T-helper 22 cell (primary cell): ENCODE measurements around the gene TRIM28.
A peak's percentile ranks its signal among the peaks of the same experiment; 100 is the strongest.
"Not testable (repeated sequence)": the region's sequence is repeated elsewhere in the genome, so short reads cannot be mapped to it uniquely, and the experiment has no call there.

ENCODE experiments used
- DNase-seq: peaks from one replicate; pipeline ENCODE4 v3.0.0-alpha.2; 2020; ENCODE audit warnings: low read depth

TRIM28 gene

DNA sequence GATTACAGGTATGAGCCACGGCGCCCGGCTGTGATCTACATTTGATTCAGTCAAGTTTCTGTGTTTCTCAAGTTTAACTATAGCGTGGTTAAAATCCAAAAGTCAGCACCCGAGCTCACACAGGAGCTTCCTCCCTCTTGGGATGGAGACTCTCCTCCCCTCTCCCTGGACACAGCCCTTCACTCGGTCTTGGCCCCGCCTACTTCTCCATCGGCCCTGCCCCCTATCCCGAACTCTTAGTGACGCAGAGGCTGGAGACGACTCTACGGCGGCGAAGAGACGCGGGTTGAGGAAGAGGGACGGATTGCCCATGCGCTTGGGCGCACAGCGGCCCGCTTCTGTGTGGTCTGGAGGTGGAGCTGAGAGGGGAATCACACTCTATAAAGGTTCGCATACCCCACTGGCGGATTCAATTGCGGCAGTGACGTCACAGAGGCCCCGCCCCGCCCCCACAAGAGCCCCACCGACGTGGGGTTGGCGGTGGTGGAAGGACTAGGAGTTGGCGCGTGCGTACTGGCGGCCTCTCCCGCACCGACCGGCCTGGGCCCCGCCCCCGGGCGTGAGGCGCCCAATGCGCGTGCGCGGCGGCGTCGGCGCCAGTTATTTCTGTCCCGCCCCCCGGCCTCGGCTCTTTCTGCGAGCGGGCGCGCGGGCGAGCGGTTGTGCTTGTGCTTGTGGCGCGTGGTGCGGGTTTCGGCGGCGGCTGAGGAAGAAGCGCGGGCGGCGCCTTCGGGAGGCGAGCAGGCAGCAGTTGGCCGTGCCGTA is at the start of gene TRIM28:
Gene TRIM28, plus strand, starts transcription at position 239 of the 765 bp plus-strand sequence. CDS start 694 bp downstream, outside the sequence.
- DNase-seq: peak; percentile 100

- no peak for DNase-seq
These were observed 46.2 kb upstream of the TRIM28 start for GRCh38 chr19:58497634-58498170.

- DNase-seq: no peak
These were observed 45.4 kb upstream of the TRIM28 start for GRCh38 chr19:58498316-58499020.

- peak; percentile 87 for DNase-seq
These were observed 44.6 kb upstream of the TRIM28 start for GRCh38 chr19:58499021-58499927.

DNA sequence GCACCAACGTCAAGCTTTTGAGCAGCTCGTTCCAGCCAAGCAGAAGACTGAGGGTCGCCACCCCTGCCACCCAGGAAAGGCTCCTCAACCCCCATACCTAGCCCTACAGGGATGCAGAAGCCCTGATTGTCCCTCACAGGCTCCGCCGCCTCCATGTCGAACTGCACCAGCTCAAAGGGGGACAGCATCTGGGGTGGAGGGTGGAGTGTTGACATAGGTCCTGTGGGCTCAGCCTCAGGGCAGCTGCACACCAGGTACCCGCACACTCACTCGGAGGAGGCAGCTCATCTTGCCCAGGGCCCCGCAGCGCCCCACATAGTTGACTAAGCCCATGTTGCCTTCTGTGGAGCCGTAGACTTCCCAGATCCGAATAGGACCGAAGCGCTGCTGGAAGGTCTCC is 43.6 kb upstream of the TRIM28 start:
- no peak for DNase-seq

DNA sequence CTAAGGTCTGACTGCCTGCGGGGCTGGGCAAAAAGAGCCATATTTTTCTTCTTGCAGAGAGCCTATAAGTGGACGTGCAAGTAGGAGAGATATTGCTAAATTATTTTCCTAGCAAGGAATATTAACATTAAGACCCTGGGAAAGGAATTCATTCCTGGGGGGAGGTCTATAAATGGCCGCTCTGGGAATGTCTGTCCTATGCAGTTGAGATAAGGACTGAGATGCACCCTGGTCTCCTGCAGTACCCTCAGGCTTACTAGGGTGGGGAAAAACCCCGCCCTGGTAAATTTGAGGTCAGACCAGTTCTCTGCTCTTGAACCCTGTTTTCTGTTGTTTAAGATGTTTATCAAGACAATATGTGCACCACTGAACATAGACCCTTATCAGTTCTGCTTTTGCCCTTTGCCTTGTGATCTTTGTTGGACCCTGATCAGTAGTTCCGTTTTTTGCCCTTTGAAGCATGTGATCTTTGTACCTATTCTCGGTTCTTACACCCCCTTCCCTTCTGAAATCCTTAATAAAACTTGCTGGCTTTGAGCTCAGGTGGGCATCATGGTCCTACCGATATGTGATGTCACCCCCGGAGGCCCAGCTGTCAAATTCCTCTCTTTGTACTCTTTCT is 36.2 kb upstream of the TRIM28 start:
- DNase-seq: not testable (repeated sequence)

DNA sequence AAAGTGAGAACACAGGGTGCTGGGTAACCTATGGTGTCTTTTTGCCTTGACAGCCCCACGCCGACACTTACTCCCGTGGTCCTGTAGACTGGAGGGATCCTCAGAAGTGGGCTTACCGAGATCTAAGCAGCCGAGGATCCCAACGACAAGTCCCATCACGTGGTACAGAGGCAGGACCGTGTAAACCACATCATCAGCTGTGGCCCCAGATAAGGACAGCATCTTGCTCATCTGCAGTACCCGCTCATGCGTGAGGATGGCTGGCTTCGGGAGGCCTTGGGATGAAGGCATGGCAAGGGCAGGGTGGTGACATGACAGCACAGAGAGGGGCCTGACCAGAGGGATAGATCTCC is 34.2 kb upstream of the TRIM28 start:
- no peak for DNase-seq

GRCh38 chr19:58510084-58510862 is 33.6 kb upstream of the TRIM28 start:
- no peak for DNase-seq

DNA sequence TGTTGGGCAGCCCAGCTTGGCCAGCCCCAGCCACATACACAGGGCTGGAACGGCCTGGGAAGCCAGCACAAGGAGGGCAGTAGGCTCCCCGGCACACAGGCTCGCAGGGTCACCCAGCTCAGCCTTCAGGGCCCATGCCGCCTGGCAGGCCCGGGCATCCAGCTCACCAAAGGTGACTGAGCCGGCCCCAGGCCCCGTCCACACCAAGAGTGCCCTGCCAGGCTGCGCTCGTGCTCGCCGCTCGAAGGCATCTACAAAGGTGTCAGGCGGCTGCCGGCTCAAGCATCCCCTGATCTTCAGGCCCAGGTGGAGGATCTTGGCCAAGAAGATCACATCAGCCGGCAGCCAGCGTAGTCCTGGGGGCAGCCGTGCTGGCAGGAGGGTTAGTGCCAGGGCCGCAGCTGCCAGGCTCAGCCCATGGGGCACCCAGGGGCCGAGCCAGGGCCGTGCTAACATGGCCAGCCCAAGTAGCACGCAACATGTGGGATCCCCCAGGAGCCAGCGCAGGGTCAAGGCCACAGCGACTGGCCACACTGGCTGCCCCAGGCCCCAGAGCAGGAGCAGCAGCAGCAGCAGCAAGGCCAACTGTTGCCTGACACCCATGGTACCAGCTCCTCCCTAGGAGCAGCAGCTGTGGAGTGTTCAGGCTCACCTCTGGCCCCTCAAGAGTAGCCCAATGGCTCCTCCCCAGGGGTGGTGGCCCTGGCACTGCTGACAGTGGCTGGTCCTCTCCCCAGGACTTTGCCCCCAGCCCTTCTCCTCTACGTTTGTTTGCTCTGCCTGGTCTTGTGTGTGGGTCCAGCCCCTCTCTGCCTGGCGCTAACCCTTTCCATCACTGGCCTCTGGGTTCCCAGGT is 32.3 kb upstream of the TRIM28 start, which contains the start of gene SLC27A5:
Gene SLC27A5, minus strand, starts transcription at position 640 of the 856 bp plus-strand sequence. Its CDS starts 37 bp downstream, at position 603.
- DNase-seq: no peak

GRCh38 chr19:58513213-58513693 is 30.6 kb upstream of the TRIM28 start:
- no peak for DNase-seq

- DNase-seq: peak; percentile 85
These were observed 29.9 kb upstream of the TRIM28 start for GRCh38 chr19:58513694-58514563.

GRCh38 chr19:58514564-58515022 is 29.3 kb upstream of the TRIM28 start:
- no peak for DNase-seq

DNA sequence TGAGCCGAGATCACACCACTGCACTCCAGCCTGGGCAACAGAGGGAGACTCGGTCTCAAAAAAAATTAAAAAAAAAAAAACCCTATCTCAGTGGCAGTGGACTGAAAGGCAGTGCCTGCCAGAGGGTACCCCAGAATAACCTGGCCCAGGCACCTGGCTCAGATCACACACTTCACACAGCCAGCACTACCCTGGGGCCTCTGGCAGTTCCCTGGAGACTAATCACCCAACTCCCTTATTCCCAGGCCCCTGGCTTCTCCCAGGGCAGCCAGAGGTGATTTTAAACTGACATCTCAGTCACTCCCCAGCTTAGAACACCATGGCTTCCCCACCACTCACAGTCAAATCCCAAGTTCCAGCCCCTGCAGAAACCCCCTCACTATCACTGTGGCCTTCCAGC is 28.6 kb upstream of the TRIM28 start:
- DNase-seq: no peak

- no peak for DNase-seq
These were observed 27.5 kb upstream of the TRIM28 start for GRCh38 chr19:58516246-58516836.

GRCh38 chr19:58516964-58517833 is 26.7 kb upstream of the TRIM28 start:
- DNase-seq: no peak

GRCh38 chr19:58518256-58519086 is 25.4 kb upstream of the TRIM28 start:
- DNase-seq: no peak

GRCh38 chr19:58519087-58519354 is 24.8 kb upstream of the TRIM28 start:
- peak; percentile 22 for DNase-seq
